ENCODE measurements around the gene CPZ.

Gene CPZ

GRCh38 chr4:8637456-8637984 is 45.0 kb downstream of the CPZ start:
- Histone ChIP-seq H3K4me1 (ENCODE audit: insufficient read depth, poor library complexity, severe bottlenecking) (no peaks in the 10 kb centered on the region), H3K27me3 (ENCODE audit: insufficient read depth, poor library complexity, severe bottlenecking) (peaks cover 15% of the 10 kb centered on the region), H3K27ac (ENCODE audit: poor library complexity, severe bottlenecking) (no peak overlapping the region), H3K9me3 (ENCODE audit: severe bottlenecking) (no peaks in the 10 kb centered on the region), H3K36me3 (ENCODE audit: low read depth) (no peaks in the 10 kb centered on the region), H3K4me3 (ENCODE audit: severe bottlenecking) (no peak overlapping the region)
- no peak for TF ChIP-seq CTCF (IDR thresholded peaks at IDR 0.05; ENCODE audit: poor library complexity, severe bottlenecking)
- no peak for DNase-seq (ENCODE audit: low spot score)
- no peak for ATAC-seq (ENCODE audit: low read depth)

- ATAC-seq (ENCODE audit: low read depth) = no peak
- Histone ChIP-seq H3K4me1 (ENCODE audit: insufficient read depth, poor library complexity, severe bottlenecking) (no peaks in the 10 kb centered on the region), H3K4me3 (ENCODE audit: severe bottlenecking) (no peak overlapping the region), H3K27me3 (ENCODE audit: insufficient read depth, poor library complexity, severe bottlenecking) (peaks cover 15% of the 10 kb centered on the region), H3K9me3 (ENCODE audit: severe bottlenecking) (no peaks in the 10 kb centered on the region), H3K36me3 (ENCODE audit: low read depth) (no peaks in the 10 kb centered on the region), H3K27ac (ENCODE audit: poor library complexity, severe bottlenecking) (no peak overlapping the region)
- TF ChIP-seq CTCF (IDR thresholded peaks at IDR 0.05; ENCODE audit: poor library complexity, severe bottlenecking) = no peak
- peak; percentile 19 for DNase-seq (ENCODE audit: low spot score)
Observed at GRCh38 chr4:8639021-8639420, 46.5 kb downstream of the CPZ start.

GRCh38 chr4:8639777-8640720 is 47.5 kb downstream of the CPZ start:
- Histone ChIP-seq H3K27ac (ENCODE audit: poor library complexity, severe bottlenecking) (no peak overlapping the region), H3K4me3 (ENCODE audit: severe bottlenecking) (no peak overlapping the region), H3K27me3 (ENCODE audit: insufficient read depth, poor library complexity, severe bottlenecking) (peaks cover 15% of the 10 kb centered on the region), H3K36me3 (ENCODE audit: low read depth) (no peaks in the 10 kb centered on the region), H3K4me1 (ENCODE audit: insufficient read depth, poor library complexity, severe bottlenecking) (no peaks in the 10 kb centered on the region), H3K9me3 (ENCODE audit: severe bottlenecking) (no peaks in the 10 kb centered on the region)
- no peak for ATAC-seq (ENCODE audit: low read depth)
- no peak for TF ChIP-seq CTCF (IDR thresholded peaks at IDR 0.05; ENCODE audit: poor library complexity, severe bottlenecking)
- peak; percentile 29 for DNase-seq (ENCODE audit: low spot score)

- no peak overlapping the region for H3K27ac ChIP-seq (ENCODE audit: poor library complexity, severe bottlenecking)
- no peak for ATAC-seq (ENCODE audit: low read depth)
- no peak for DNase-seq (ENCODE audit: low spot score)
- no peaks in the 10 kb centered on the region for H3K9me3 ChIP-seq (ENCODE audit: severe bottlenecking)
- TF ChIP-seq CTCF (IDR thresholded peaks at IDR 0.05; ENCODE audit: poor library complexity, severe bottlenecking) = no peak
- H3K4me1 ChIP-seq (ENCODE audit: insufficient read depth, poor library complexity, severe bottlenecking) = no peaks in the 10 kb centered on the region
- H3K4me3 ChIP-seq (ENCODE audit: severe bottlenecking) = no peak overlapping the region
- H3K27me3 ChIP-seq (ENCODE audit: insufficient read depth, poor library complexity, severe bottlenecking) = peaks cover 15% of the 10 kb centered on the region
- H3K36me3 ChIP-seq (ENCODE audit: low read depth) = no peaks in the 10 kb centered on the region
Observed at GRCh38 chr4:8640816-8641215, 48.3 kb downstream of the CPZ start.

- ATAC-seq (ENCODE audit: low read depth) = no peak
- Histone ChIP-seq H3K27ac (ENCODE audit: poor library complexity, severe bottlenecking) (no peak overlapping the region), H3K36me3 (ENCODE audit: low read depth) (no peaks in the 10 kb centered on the region), H3K9me3 (ENCODE audit: severe bottlenecking) (no peaks in the 10 kb centered on the region), H3K4me1 (ENCODE audit: insufficient read depth, poor library complexity, severe bottlenecking) (no peaks in the 10 kb centered on the region), H3K4me3 (ENCODE audit: severe bottlenecking) (no peak overlapping the region), H3K27me3 (ENCODE audit: insufficient read depth, poor library complexity, severe bottlenecking) (peaks cover 19% of the 10 kb centered on the region)
- DNase-seq (ENCODE audit: low spot score) = peak; percentile 57
- TF ChIP-seq CTCF (IDR thresholded peaks at IDR 0.05; ENCODE audit: poor library complexity, severe bottlenecking) = no peak
Observed at GRCh38 chr4:8641256-8641655, 48.7 kb downstream of the CPZ start.
